Uterus (tissue), 2 donors: ENCODE data around the gene IFT43.

Experiments
- CTCF ChIP-seq, 4 experiments: fragments of 200-600 bp in 2 of 4; fragments of 450-650 bp in 2 of 4; sonication (generic) in 2 of 4; IDR thresholded peaks; one replicate each; pipeline ENCODE4 v1.5.1; 2016 to 2019; ENCODE audit warnings: antibody characterized with exemption in 4 of 4, mild to moderate bottlenecking in 2 of 4, moderate library complexity in 1 of 4
- POLR2A ChIP-seq, 2 donors: fragments of 450-650 bp; IDR thresholded peaks; one replicate each; pipeline ENCODE4 v1.6.1; 2016; ENCODE audit warnings: antibody characterized with exemption in 2 of 2, mild to moderate bottlenecking in 1 of 2, moderate library complexity in 1 of 2

- TF ChIP-seq CTCF (IDR thresholded peaks at IDR 0.05) (no peak), POLR2A (IDR thresholded peaks at IDR 0.05) (no peak)
Measured at GRCh38 chr14:75939200-75939599, 46.4 kb upstream of the IFT43 start.
